ENCODE results near the gene SMIM13. TPM values are rescaled to one million over a fixed set of nuclear protein-coding genes. Genes with fewer than 3 reads are reported as not detected.

Gene SMIM13
- total RNA-seq, 1 experiment from 2014 or later: 15.7 TPM

DNA sequence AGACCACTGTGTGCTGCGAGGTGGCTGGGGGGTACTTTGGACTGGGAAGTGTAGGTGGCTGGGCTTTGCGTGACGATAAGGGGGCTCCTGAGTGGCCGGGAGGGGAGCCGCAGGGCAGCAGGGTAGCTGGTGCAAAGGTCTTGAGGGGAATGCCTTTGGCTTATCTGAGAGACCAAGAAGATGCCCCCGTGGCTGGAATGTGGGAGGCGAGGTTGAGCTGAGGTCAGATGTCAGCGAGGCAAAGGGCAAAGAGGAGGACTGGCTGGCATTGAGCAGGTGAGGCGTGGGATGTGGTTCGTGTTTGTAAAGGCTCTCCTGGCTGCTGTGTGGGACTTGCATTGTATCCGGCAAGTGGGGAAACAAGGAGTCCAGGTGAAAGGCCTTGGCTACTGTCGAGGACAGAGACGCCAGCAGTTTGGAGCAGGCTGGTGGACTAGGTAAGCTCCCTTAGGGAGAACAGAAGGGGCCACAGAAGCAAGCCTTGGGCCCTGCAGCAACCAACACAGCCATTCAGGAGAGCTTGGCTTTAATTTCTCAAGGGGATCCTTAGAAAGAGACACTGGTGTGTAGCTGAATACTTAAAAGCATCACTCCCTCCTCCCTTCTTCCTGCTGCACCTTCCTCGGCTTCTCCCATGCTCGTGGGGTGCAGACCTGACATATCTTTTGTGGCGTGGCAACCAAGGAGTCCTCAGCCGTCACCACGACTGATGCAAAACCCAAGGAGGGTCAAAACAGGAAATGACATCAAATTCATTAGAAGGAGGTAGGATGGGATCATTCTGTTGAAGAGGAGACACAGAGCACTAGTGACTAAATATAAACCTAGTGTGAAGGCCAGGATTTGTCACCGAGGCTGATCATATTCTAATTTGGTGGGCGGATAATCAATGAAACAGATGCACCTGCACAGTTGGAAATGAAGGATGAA is 71.3 kb downstream of the SMIM13 start:
- RAD21 ChIA-PET (ENCODE audit: low non-redundant PET in 1 of 2, low total read pairs in 2 of 2, uncharacterized antibody in 2 of 2, unreplicated experiment in 2 of 2): no interaction called here
- no peaks in the 10 kb centered on the region for H3K4me1 ChIP-seq (ENCODE audit: control insufficient read depth in 1 of 2, insufficient read depth in 2 of 2, low read length in 2 of 2)
- H4K20me1 ChIP-seq (ENCODE audit: insufficient read depth): no peaks in the 10 kb centered on the region
- no peak overlapping the region for H3K4me2 ChIP-seq (ENCODE audit: low read length)
- no peak overlapping the region for H2AFZ ChIP-seq (ENCODE audit: low read depth, low read length, poor library complexity, severe bottlenecking)
- H3K9me2 ChIP-seq (ENCODE audit: insufficient read depth): no peaks in the 10 kb centered on the region
- H3K9me3 ChIP-seq (ENCODE audit: control insufficient read depth in 1 of 2, insufficient read depth in 1 of 2, low read depth in 1 of 2, low read length in 2 of 2): no peaks in the 10 kb centered on the region
- POLR2A ChIA-PET: no interaction called here
- H3K9ac ChIP-seq (ENCODE audit: low read length): no peak overlapping the region
- CTCF ChIA-PET: no interaction called here
- no peak overlapping the region for H3K27ac ChIP-seq (ENCODE audit: low read depth, low read length)
- TF ChIP-seq SP1 (IDR thresholded peaks at IDR 0.05; ENCODE audit: low read depth) (no peak), POLR2A (IDR thresholded peaks at IDR 0.05; ENCODE audit: borderline replicate concordance, extremely low read depth, insufficient read depth, insufficient read length) (no peak)
- no peaks in the 10 kb centered on the region for H3K27me3 ChIP-seq (ENCODE audit: insufficient read depth, low read length)
- no peak for DNase-seq (ENCODE audit: low read depth, low spot score)
- BruUV-seq (replicated peaks): no TSS peak
- H3K79me2 ChIP-seq (ENCODE audit: insufficient read depth, low read length): no peaks in the 10 kb centered on the region
- ATAC-seq: no peak
- intact Hi-C loops (cut with micrococcal nuclease): no loop called here
- no peaks in the 10 kb centered on the region for H3K36me3 ChIP-seq (ENCODE audit: control insufficient read depth in 1 of 2, insufficient read depth in 2 of 2, low read length in 2 of 2)
- no peak overlapping the region for H3K4me3 ChIP-seq (replicated peaks in 1 of 2; ENCODE audit: low read depth in 1 of 2, low read length in 2 of 2)

DNA sequence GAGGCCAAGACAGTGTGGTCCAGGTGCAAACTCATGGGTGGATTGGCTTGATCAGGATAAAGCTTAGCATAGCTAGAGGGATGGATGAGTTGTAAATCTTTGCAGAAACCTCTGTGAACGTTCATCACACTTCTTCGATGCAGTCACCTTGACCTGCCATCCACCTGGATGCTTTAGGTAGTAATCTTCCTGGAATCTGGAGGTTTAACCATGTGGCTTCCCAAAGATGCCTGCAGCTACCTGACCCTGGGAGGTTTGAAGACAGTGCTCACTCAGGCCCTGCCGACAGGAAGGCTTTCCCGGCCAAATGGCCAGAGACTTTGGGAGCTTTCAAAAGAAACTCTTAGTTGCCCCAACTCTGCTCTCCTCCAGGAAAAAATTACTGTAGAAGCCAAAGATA is 73.3 kb downstream of the SMIM13 start:
- Histone ChIP-seq H3K4me3 (replicated peaks in 1 of 2; ENCODE audit: low read depth in 1 of 2, low read length in 2 of 2) (no peak overlapping the region), H3K9ac (ENCODE audit: low read length) (no peak overlapping the region), H3K36me3 (ENCODE audit: control insufficient read depth in 1 of 2, insufficient read depth in 2 of 2, low read length in 2 of 2) (no peaks in the 10 kb centered on the region), H2AFZ (ENCODE audit: low read depth, low read length, poor library complexity, severe bottlenecking) (no peak overlapping the region), H3K9me2 (ENCODE audit: insufficient read depth) (no peaks in the 10 kb centered on the region), H3K9me3 (ENCODE audit: control insufficient read depth in 1 of 2, insufficient read depth in 1 of 2, low read depth in 1 of 2, low read length in 2 of 2) (no peaks in the 10 kb centered on the region), H3K79me2 (ENCODE audit: insufficient read depth, low read length) (no peaks in the 10 kb centered on the region), H3K4me1 (ENCODE audit: control insufficient read depth in 1 of 2, insufficient read depth in 2 of 2, low read length in 2 of 2) (no peaks in the 10 kb centered on the region), H4K20me1 (ENCODE audit: insufficient read depth) (no peaks in the 10 kb centered on the region), H3K27ac (ENCODE audit: low read depth, low read length) (no peak overlapping the region), H3K4me2 (ENCODE audit: low read length) (no peak overlapping the region), H3K27me3 (ENCODE audit: insufficient read depth, low read length) (no peaks in the 10 kb centered on the region)
- no TSS peak for BruUV-seq (replicated peaks)
- ATAC-seq (no peak), DNase-seq (ENCODE audit: low read depth, low spot score) (no peak)
- TF ChIP-seq POLR2AphosphoS5 (IDR thresholded peaks at IDR 0.05; ENCODE audit: low read depth, low read length) (no peak), EZH2 (IDR thresholded peaks at IDR 0.05) (no peak)
- CTCF ChIA-PET: no interaction called here
- POLR2A ChIA-PET: no interaction called here
- intact Hi-C loops (cut with micrococcal nuclease): no loop called here
- RAD21 ChIA-PET (ENCODE audit: low non-redundant PET in 1 of 2, low total read pairs in 2 of 2, uncharacterized antibody in 2 of 2, unreplicated experiment in 2 of 2): no interaction called here

Measured in HCT116 (cell line).